HepG2 (cell line): ENCODE measurements around the gene NEURL2. TPM values are rescaled to one million over a fixed set of nuclear protein-coding genes. Genes with fewer than 3 reads are reported as not detected.
A peak's percentile ranks its signal among the peaks of the same experiment; 100 is the strongest.

Experiments used
- NKX3-1 ChIP-seq: sonication (generic); formaldehyde crosslinking; IDR thresholded peaks from 2 replicates; pipeline ENCODE4 v1.5.0; 2020; ENCODE audit warnings: missing genetic modification reagents
- TMF1 ChIP-seq: sonication (generic); formaldehyde crosslinking; IDR thresholded peaks from 2 replicates; pipeline ENCODE4 v1.8.1; 2022; ENCODE audit warnings: low read depth, missing genetic modification reagents
- ZC3H4 ChIP-seq: sonication (generic); formaldehyde crosslinking; IDR thresholded peaks from 2 replicates; pipeline ENCODE4 v1.4.0; 2020; ENCODE audit warnings: missing genetic modification reagents, borderline replicate concordance
- ZFP41 ChIP-seq: sonication (generic); formaldehyde crosslinking; IDR thresholded peaks from 2 replicates; pipeline ENCODE4 v1.4.0; 2020; ENCODE audit warnings: mild to moderate bottlenecking, missing genetic modification reagents, borderline replicate concordance
- ZNF891 ChIP-seq: sonication (generic); formaldehyde crosslinking; IDR thresholded peaks from 2 replicates; pipeline ENCODE4 v1.5.0; 2020; ENCODE audit warnings: mild to moderate bottlenecking, missing genetic modification reagents
- polyA plus RNA-seq, 8 experiments: library from polyadenylated mRNA; depleted of rRNA in 3 of 8; stranded (reverse) in 7 of 8; unstranded in 1 of 8; fragments of >200 nt; fragmentation: Illumina TruSeq in 4 of 8; extraction: Trizol in 4 of 8; gene quantifications; 2 replicates each; pipeline versions ENCODE4 v1.2.1 to v1.2.3, GENCODE V29; 2011 to 2016; ENCODE audit warnings: low read depth in 4 of 8, missing spikeins in 1 of 8, mixed read lengths in 1 of 8; ENCODE audit not compliant: insufficient read depth in 1 of 8
- total RNA-seq, 5 experiments: library from RNA; depleted of rRNA; stranded (reverse); fragments of >200 nt; fragmentation: Illumina TruSeq; extraction: Trizol; gene quantifications; 2 replicates each; pipeline ENCODE4 v1.2.3, GENCODE V29; 2016; ENCODE audit warnings: low read depth in 1 of 5
- TF ChIP-seq, protein P1 (sequence below), 2 experiments: sonication (generic) in 1 of 2; formaldehyde crosslinking in 1 of 2; IDR thresholded peaks; 2 replicates each; pipeline versions ENCODE4 v1.5.1 to v1.6.1; 2011 to 2020; ENCODE audit warnings: borderline replicate concordance in 1 of 2, low read depth in 1 of 2, low read length in 1 of 2, mild to moderate bottlenecking in 1 of 2, missing genetic modification reagents in 1 of 2, moderate library complexity in 1 of 2
- TF ChIP-seq, protein P2 (sequence below): sonication (generic); formaldehyde crosslinking; IDR thresholded peaks from 2 replicates; pipeline ENCODE4 v1.9.0; 2022; ENCODE audit warnings: missing genetic modification reagents, mild to moderate bottlenecking, borderline replicate concordance
- TF ChIP-seq, protein P3 (sequence below): sonication (generic); formaldehyde crosslinking; IDR thresholded peaks from 2 replicates; pipeline ENCODE4 v1.9.0; 2021; ENCODE audit warnings: mild to moderate bottlenecking, missing genetic modification reagents

NEURL2 gene
- total and polyA plus RNA-seq, 2 of the 13 experiments (the other 11 are each of a cell fraction or from before 2014, with no cell fraction given), result 7.2 to 9.7 TPM

GRCh38 chr20:45896641-45897161 lies 5.7 kb upstream of the NEURL2 start (continued):
- 0 out of 2 replicates have a peak, but pooled peaks have one; percentile 46 for TF ChIP-seq ZC3H4
- TF ChIP-seq, protein P1, sequence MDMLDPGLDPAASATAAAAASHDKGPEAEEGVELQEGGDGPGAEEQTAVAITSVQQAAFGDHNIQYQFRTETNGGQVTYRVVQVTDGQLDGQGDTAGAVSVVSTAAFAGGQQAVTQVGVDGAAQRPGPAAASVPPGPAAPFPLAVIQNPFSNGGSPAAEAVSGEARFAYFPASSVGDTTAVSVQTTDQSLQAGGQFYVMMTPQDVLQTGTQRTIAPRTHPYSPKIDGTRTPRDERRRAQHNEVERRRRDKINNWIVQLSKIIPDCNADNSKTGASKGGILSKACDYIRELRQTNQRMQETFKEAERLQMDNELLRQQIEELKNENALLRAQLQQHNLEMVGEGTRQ (IDR thresholded peaks at IDR 0.05; ENCODE audit: low read depth, low read length), result no peak
- TF ChIP-seq, protein P1 (CRISPR knock-in tag; IDR thresholded peaks at IDR 0.05; ENCODE audit: borderline replicate concordance), result peak; percentile 15; the same call in 1 of the 2 replicates
- TF ChIP-seq, protein P2, sequence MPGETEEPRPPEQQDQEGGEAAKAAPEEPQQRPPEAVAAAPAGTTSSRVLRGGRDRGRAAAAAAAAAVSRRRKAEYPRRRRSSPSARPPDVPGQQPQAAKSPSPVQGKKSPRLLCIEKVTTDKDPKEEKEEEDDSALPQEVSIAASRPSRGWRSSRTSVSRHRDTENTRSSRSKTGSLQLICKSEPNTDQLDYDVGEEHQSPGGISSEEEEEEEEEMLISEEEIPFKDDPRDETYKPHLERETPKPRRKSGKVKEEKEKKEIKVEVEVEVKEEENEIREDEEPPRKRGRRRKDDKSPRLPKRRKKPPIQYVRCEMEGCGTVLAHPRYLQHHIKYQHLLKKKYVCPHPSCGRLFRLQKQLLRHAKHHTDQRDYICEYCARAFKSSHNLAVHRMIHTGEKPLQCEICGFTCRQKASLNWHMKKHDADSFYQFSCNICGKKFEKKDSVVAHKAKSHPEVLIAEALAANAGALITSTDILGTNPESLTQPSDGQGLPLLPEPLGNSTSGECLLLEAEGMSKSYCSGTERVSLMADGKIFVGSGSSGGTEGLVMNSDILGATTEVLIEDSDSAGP (CRISPR knock-in tag), result no peak
- TF ChIP-seq NKX3-1, result no peak
- no peak for TF ChIP-seq ZFP41 (CRISPR knock-in tag)
- TF ChIP-seq, protein P3, sequence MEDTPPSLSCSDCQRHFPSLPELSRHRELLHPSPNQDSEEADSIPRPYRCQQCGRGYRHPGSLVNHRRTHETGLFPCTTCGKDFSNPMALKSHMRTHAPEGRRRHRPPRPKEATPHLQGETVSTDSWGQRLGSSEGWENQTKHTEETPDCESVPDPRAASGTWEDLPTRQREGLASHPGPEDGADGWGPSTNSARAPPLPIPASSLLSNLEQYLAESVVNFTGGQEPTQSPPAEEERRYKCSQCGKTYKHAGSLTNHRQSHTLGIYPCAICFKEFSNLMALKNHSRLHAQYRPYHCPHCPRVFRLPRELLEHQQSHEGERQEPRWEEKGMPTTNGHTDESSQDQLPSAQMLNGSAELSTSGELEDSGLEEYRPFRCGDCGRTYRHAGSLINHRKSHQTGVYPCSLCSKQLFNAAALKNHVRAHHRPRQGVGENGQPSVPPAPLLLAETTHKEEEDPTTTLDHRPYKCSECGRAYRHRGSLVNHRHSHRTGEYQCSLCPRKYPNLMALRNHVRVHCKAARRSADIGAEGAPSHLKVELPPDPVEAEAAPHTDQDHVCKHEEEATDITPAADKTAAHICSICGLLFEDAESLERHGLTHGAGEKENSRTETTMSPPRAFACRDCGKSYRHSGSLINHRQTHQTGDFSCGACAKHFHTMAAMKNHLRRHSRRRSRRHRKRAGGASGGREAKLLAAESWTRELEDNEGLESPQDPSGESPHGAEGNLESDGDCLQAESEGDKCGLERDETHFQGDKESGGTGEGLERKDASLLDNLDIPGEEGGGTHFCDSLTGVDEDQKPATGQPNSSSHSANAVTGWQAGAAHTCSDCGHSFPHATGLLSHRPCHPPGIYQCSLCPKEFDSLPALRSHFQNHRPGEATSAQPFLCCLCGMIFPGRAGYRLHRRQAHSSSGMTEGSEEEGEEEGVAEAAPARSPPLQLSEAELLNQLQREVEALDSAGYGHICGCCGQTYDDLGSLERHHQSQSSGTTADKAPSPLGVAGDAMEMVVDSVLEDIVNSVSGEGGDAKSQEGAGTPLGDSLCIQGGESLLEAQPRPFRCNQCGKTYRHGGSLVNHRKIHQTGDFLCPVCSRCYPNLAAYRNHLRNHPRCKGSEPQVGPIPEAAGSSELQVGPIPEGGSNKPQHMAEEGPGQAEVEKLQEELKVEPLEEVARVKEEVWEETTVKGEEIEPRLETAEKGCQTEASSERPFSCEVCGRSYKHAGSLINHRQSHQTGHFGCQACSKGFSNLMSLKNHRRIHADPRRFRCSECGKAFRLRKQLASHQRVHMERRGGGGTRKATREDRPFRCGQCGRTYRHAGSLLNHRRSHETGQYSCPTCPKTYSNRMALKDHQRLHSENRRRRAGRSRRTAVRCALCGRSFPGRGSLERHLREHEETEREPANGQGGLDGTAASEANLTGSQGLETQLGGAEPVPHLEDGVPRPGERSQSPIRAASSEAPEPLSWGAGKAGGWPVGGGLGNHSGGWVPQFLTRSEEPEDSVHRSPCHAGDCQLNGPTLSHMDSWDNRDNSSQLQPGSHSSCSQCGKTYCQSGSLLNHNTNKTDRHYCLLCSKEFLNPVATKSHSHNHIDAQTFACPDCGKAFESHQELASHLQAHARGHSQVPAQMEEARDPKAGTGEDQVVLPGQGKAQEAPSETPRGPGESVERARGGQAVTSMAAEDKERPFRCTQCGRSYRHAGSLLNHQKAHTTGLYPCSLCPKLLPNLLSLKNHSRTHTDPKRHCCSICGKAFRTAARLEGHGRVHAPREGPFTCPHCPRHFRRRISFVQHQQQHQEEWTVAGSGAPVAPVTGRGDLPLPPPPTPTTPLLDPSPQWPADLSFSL (CRISPR knock-in tag), result no peak
- no peak for TF ChIP-seq TMF1 (CRISPR knock-in tag)
- TF ChIP-seq ZNF891 (CRISPR knock-in tag), result peak; percentile 69; the same call in 1 of the 2 replicates
